ACC112 (cell line): ENCODE data around the gene NCOA1.

Source experiments
- H2AFZ ChIP-seq: fragments of 200-600 bp; sonication (generic); one replicate; pipeline ENCODE4 v1.6.0; 2017; ENCODE audit warnings: antibody characterized with exemption, low read length; ENCODE audit not compliant: unreplicated experiment
- H3K27ac ChIP-seq: fragments of 200-600 bp; sonication (generic); 2 replicates; pipeline ENCODE4 v1.5.1; 2014; ENCODE audit warnings: low read depth, mild to moderate bottlenecking, antibody characterized with exemption, low read length, moderate library complexity
- H3K27me3 ChIP-seq: fragments of 200-600 bp; sonication (generic); 2 replicates; pipeline ENCODE4 v1.6.1; 2014; ENCODE audit warnings: mild to moderate bottlenecking, antibody characterized with exemption, low read length, moderate library complexity, mixed read lengths; ENCODE audit not compliant: insufficient read depth
- H3K36me3 ChIP-seq: fragments of 200-600 bp; sonication (generic); 2 replicates; pipeline ENCODE4 v1.6.1; 2016; ENCODE audit warnings: mild to moderate bottlenecking, antibody characterized with exemption, low read length, moderate library complexity, mixed read lengths; ENCODE audit not compliant: insufficient read depth
- H3K4me1 ChIP-seq: fragments of 200-600 bp; sonication (generic); one replicate; pipeline ENCODE4 v1.6.1; 2016; ENCODE audit warnings: low read length, mixed read lengths; ENCODE audit not compliant: insufficient read depth, unreplicated experiment, control insufficient read depth
- H3K4me3 ChIP-seq: fragments of 200-600 bp; sonication (generic); 2 replicates; pipeline ENCODE4 v1.5.1; 2014; ENCODE audit warnings: mild to moderate bottlenecking, low read depth, low read length
- H3K79me2 ChIP-seq: fragments of 200-600 bp; sonication (generic); one replicate; pipeline ENCODE4 v1.6.0; 2016; ENCODE audit warnings: low read length; ENCODE audit not compliant: control insufficient read depth, unreplicated experiment, insufficient read depth

Gene NCOA1

DNA sequence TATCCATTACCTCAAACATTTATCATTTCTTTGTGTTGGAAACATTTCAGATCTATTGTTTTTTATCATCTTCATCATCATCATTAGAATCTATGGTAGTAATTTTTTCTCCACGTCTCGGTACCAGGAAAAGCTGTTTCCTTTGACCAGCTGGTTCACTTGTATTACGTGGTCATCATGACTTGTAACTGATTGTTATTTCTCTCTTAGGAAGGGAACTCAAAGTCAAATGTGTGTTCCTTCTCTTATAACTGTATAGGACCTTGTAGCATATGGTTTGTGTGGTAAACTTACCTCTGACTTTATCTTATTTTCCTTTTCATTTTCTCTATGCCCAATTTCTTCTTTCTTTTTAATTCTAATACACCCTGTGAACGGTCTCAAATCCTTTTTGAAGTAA lies 16.5 kb downstream of the NCOA1 start:
- no peak overlapping the region for H3K4me3 ChIP-seq

DNA sequence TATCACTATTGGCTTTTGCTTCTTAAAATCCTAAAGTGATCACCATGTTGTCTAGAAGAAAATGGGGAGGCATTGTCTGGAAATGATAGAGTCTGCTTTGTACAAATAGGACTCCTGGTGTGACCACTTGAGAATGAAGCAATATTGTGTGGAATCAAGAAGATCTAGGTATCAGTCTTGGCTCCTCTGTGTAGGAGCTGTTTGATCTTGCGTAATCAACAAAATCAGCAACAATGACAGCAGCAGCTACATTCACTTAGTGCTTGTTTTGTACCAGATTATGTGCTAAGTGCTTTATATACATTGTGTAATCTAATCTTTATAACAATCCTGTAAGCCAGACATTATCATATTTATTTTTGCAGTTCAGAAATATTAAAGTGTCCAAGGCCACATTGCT lies 17.8 kb downstream of the NCOA1 start:
- peaks cover 9% of the 10 kb centered on the region for H3K79me2 ChIP-seq
- no peak overlapping the region for H3K4me3 ChIP-seq
- H3K36me3 ChIP-seq: no peaks in the 10 kb centered on the region
- H2AFZ ChIP-seq: no peak overlapping the region
- H3K27ac ChIP-seq: no peak overlapping the region
- peaks cover 9% of the 10 kb centered on the region for H3K4me1 ChIP-seq
- no peaks in the 10 kb centered on the region for H3K27me3 ChIP-seq

More for the DNA sequence above, 16.5 kb downstream of the NCOA1 start:
- no peak overlapping the region for H2AFZ ChIP-seq
- peaks cover 4% of the 10 kb centered on the region for H3K4me1 ChIP-seq
- H3K27me3 ChIP-seq: no peaks in the 10 kb centered on the region
- peaks cover 9% of the 10 kb centered on the region for H3K79me2 ChIP-seq
- no peak overlapping the region for H3K27ac ChIP-seq
- no peaks in the 10 kb centered on the region for H3K36me3 ChIP-seq

- no peaks in the 10 kb centered on the region for H3K27me3 ChIP-seq
- no peak overlapping the region for H3K27ac ChIP-seq
- no peak overlapping the region for H2AFZ ChIP-seq
- H3K79me2 ChIP-seq: peaks cover 9% of the 10 kb centered on the region
- no peaks in the 10 kb centered on the region for H3K36me3 ChIP-seq
- no peak overlapping the region for H3K4me3 ChIP-seq
- H3K4me1 ChIP-seq: peaks cover 9% of the 10 kb centered on the region
Measured at GRCh38 chr2:24509425-24509824, 18.4 kb downstream of the NCOA1 start.

GRCh38 chr2:24509840-24510239 lies 18.8 kb downstream of the NCOA1 start:
- no peak overlapping the region for H3K27ac ChIP-seq
- H3K79me2 ChIP-seq: peaks cover 9% of the 10 kb centered on the region
- H3K4me3 ChIP-seq: no peak overlapping the region
- H3K27me3 ChIP-seq: no peaks in the 10 kb centered on the region
- H2AFZ ChIP-seq: no peak overlapping the region
- H3K36me3 ChIP-seq: no peaks in the 10 kb centered on the region
- peaks cover 9% of the 10 kb centered on the region for H3K4me1 ChIP-seq

DNA sequence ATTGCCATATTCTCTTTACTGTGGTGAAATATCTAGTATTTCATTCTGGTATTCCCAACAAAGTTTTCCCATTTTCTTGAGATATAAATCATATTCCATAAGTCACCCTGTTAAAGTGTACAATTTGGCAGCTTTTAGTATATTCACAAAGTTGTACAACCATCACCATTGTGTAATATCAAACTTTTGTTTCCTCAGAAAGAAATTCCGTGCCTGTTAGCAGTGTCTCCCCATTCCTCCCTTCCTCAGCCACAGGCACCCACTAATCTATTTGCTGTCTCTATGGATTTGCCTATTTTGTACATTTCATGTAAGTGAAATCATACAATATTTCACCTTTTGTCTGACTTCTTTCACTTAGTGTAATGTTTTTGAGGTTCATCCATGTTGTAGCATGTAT lies 19.7 kb downstream of the NCOA1 start:
- Histone ChIP-seq H2AFZ (no peak overlapping the region), H3K4me3 (no peak overlapping the region), H3K27ac (no peak overlapping the region), H3K36me3 (no peaks in the 10 kb centered on the region), H3K27me3 (no peaks in the 10 kb centered on the region), H3K79me2 (peaks cover 9% of the 10 kb centered on the region), H3K4me1 (peaks cover 13% of the 10 kb centered on the region)

DNA sequence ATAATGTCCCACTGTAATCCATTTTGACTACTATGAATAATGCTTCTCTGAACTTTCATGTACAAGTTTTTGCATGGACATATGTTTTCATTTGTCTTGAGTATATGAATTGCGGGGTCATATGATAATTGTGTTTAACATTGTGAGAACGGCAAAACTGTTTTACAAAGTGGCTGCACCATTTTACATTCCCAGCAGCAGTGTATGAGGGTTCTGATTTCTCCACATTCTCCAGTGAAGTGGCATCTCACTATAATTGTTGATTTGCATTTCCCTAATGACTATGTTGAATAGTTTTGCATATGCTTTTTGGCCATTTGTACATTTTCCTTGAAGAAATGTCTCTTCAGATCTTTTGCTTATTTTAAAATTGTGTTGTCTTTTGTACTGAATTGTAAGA lies 20.1 kb downstream of the NCOA1 start:
- Histone ChIP-seq H2AFZ (no peak overlapping the region), H3K27me3 (no peaks in the 10 kb centered on the region), H3K4me1 (peaks cover 13% of the 10 kb centered on the region), H3K4me3 (no peak overlapping the region), H3K79me2 (peaks cover 5% of the 10 kb centered on the region), H3K27ac (no peak overlapping the region), H3K36me3 (no peaks in the 10 kb centered on the region)

DNA sequence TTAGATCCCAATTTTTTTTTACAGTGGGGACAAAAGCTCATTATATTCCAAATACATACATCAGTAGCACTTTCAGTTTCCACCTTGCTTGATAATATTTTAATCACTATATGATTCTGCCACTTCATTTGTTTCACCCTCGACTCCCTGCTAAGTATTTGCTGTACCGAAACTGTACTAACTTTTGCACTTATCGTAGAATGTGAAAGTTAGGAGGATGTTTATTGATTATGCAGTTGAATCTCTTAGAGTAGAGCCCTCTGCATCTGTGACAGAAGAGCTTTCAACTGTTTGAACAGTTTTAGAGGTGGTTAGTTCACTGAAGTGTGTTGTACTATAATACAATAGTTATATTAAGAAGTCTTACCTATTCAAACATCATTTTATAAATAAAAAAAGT lies 20.8 kb downstream of the NCOA1 start:
- peaks cover 13% of the 10 kb centered on the region for H3K4me1 ChIP-seq
- no peak overlapping the region for H3K27ac ChIP-seq
- H3K27me3 ChIP-seq: no peaks in the 10 kb centered on the region
- H3K36me3 ChIP-seq: no peaks in the 10 kb centered on the region
- H3K79me2 ChIP-seq: peaks cover 4% of the 10 kb centered on the region
- no peak overlapping the region for H2AFZ ChIP-seq
- H3K4me3 ChIP-seq: no peak overlapping the region

DNA sequence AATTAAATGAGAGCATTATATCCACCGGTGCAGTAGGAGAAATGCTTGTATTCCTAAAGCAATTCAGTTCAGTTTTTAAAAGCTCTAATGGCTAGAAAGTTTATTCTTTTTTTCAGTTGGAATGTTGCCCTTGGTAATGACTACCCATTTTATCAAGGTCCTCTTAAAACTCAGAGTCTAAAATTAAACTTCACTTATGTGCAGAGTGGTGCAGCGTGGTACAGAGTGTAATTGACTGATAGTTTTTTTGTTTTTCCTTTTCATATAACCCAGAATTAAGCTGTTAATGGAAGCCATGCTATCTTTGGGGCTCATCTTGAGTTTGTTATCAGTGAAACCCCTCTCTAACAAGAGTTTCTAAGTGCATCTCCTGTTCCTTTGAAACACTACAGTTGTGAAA lies 21.4 kb downstream of the NCOA1 start:
- H3K79me2 ChIP-seq: peaks cover 4% of the 10 kb centered on the region
- no peak overlapping the region for H3K27ac ChIP-seq
- H3K27me3 ChIP-seq: no peaks in the 10 kb centered on the region
- H3K36me3 ChIP-seq: no peaks in the 10 kb centered on the region
- H2AFZ ChIP-seq: no peak overlapping the region
- peaks cover 13% of the 10 kb centered on the region for H3K4me1 ChIP-seq
- no peak overlapping the region for H3K4me3 ChIP-seq

- H2AFZ ChIP-seq: no peak overlapping the region
- H3K27ac ChIP-seq: no peak overlapping the region
- peaks cover 4% of the 10 kb centered on the region for H3K79me2 ChIP-seq
- H3K36me3 ChIP-seq: no peaks in the 10 kb centered on the region
- no peaks in the 10 kb centered on the region for H3K27me3 ChIP-seq
- H3K4me3 ChIP-seq: no peak overlapping the region
- peaks cover 13% of the 10 kb centered on the region for H3K4me1 ChIP-seq
Measured at GRCh38 chr2:24512831-24513230, 21.8 kb downstream of the NCOA1 start.

DNA sequence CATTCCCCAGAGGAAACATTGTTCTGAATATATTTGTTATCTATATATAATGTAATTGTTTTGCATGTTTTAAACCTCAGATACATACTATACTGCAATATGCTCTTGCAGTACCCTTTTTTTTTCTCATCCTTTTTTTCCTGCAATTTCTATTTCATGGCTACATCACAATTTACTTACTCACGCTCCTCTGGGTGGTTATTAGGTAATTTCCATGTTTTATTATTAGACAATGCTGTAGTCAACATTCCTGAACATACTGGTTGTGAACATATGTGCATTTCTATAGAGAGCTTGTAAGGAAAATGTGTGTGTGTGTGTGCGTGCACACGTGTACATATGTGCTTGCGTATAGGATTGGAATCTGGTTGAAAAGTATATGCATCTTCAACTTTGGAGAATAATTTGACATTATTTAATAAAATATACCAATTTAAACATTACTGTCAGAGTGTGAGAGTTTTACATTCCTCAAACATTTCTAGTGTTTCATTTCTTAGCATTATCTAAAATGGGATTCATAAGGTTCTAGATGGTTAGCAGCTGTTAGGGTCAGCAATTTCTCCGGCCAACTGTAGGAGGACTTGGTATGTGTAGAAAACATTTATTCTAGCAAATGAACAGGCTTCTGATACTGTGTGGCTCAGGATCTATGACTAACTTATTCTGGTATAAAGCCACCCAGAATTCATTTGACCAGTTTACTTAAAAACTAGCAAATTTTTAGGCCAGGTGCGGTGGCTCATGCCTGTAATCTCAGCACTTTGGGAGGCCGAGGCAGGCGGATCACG lies 22.4 kb downstream of the NCOA1 start:
- Histone ChIP-seq H3K36me3 (no peaks in the 10 kb centered on the region), H3K27me3 (no peaks in the 10 kb centered on the region), H3K27ac (no peak overlapping the region), H3K4me1 (peaks cover 13% of the 10 kb centered on the region), H3K79me2 (peaks cover 4% of the 10 kb centered on the region), H2AFZ (no peak overlapping the region), H3K4me3 (no peak overlapping the region)

GRCh38 chr2:24514820-24515219 lies 23.8 kb downstream of the NCOA1 start:
- Histone ChIP-seq H3K4me3 (no peak overlapping the region), H3K4me1 (peaks cover 13% of the 10 kb centered on the region), H3K27me3 (no peaks in the 10 kb centered on the region), H3K79me2 (peaks cover 4% of the 10 kb centered on the region), H3K36me3 (no peaks in the 10 kb centered on the region), H3K27ac (no peak overlapping the region), H2AFZ (no peak overlapping the region)
